ENCODE results near the gene C6orf47. TPM values are rescaled to one million over a fixed set of nuclear protein-coding genes. Genes with fewer than 3 reads are reported as not detected.

C6orf47 gene
- polyA plus RNA-seq, 1 donor from 2014 or later: 17.2 TPM

GRCh38 chr6:31663126-31663960, 2.8 kb upstream of the C6orf47 start:
- H3K36me3 ChIP-seq (ENCODE audit: insufficient read depth, low read length): no peaks in the 10 kb centered on the region
- H3K79me2 ChIP-seq (replicated peaks; ENCODE audit: insufficient read depth, low read length): peaks cover 50% of the 10 kb centered on the region
- H3K9me2 ChIP-seq (ENCODE audit: insufficient read depth, low read length): no peaks in the 10 kb centered on the region
- no peaks in the 10 kb centered on the region for H4K20me1 ChIP-seq (ENCODE audit: insufficient read depth)
- peak overlapping the region; percentile 88 for H3K4me3 ChIP-seq (ENCODE audit: low read length)
- no peak overlapping the region for H2AFZ ChIP-seq (ENCODE audit: low read depth, low read length)
- H3K27me3 ChIP-seq (ENCODE audit: insufficient read depth, low read depth, low read length): no peaks in the 10 kb centered on the region
- peak overlapping the region; percentile 68 for H3K4me2 ChIP-seq (ENCODE audit: low read length)
- H3K27ac ChIP-seq (ENCODE audit: low read length): no peak overlapping the region
- H3K9me3 ChIP-seq (ENCODE audit: low read length): no peaks in the 10 kb centered on the region
- peak overlapping the region; percentile 81 for H3K9ac ChIP-seq (ENCODE audit: low read length)
- no peaks in the 10 kb centered on the region for H3F3A ChIP-seq (ENCODE audit: insufficient read depth, low read length, poor library complexity, severe bottlenecking)
- TF ChIP-seq RAD21 (conservative IDR thresholded peaks at IDR 0.05) (no peak), REST (IDR thresholded peaks at IDR 0.05; ENCODE audit: borderline replicate concordance) (no peak), POLR2AphosphoS5 (IDR thresholded peaks at IDR 0.05) (no peak), EP300 (conservative IDR thresholded peaks at IDR 0.05; ENCODE audit: poor library complexity, severe bottlenecking) (no peak), EZH2 (IDR thresholded peaks at IDR 0.05; ENCODE audit: borderline replicate concordance, insufficient read depth, low read length, poor library complexity, severe bottlenecking) (no peak)

DNA sequence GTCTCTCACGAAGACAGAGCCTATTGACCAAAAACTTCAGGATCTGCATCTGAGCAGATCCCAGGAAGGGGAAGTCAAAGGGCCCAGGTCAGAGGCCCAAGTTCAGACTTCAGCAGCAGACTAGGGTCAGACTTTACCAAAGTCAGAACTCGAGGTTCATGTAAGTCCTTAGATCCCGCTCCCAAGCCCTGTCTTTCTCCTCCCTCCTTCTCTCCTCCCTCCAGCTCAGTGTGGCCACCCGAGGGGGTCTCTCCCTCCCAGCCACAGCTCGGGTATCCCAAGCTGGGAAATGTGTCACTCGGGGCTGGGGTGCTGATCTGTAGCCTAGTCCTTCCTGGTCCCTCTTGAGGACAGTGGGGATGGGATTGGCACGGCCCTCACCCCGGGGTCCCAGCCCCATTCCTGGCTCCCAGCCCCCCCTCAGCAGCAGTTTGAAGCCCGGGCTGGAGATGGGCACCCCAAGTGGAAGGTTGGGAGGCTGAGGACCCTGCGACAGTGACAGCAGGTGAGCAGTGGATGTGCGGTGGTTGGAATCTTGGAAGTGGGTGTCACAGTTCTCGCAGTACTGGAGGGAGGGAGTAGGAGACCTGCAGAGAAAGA, 1.6 kb upstream of the C6orf47 start:
- Histone ChIP-seq H3K27me3 (ENCODE audit: insufficient read depth, low read depth, low read length) (no peaks in the 10 kb centered on the region), H3K9ac (ENCODE audit: low read length) (no peak overlapping the region), H3K36me3 (ENCODE audit: insufficient read depth, low read length) (no peaks in the 10 kb centered on the region), H3F3A (ENCODE audit: insufficient read depth, low read length, poor library complexity, severe bottlenecking) (no peaks in the 10 kb centered on the region), H3K79me2 (replicated peaks; ENCODE audit: insufficient read depth, low read length) (peaks cover 50% of the 10 kb centered on the region), H2AFZ (ENCODE audit: low read depth, low read length) (no peak overlapping the region), H3K4me3 (ENCODE audit: low read length) (no peak overlapping the region), H3K9me3 (ENCODE audit: low read length) (no peaks in the 10 kb centered on the region), H4K20me1 (ENCODE audit: insufficient read depth) (no peaks in the 10 kb centered on the region), H3K4me2 (ENCODE audit: low read length) (no peak overlapping the region), H3K9me2 (ENCODE audit: insufficient read depth, low read length) (no peaks in the 10 kb centered on the region), H3K27ac (ENCODE audit: low read length) (no peak overlapping the region)
- TF ChIP-seq RAD21 (conservative IDR thresholded peaks at IDR 0.05): no peak
- no peak for TF ChIP-seq EZH2 (IDR thresholded peaks at IDR 0.05; ENCODE audit: borderline replicate concordance, insufficient read depth, low read length, poor library complexity, severe bottlenecking)
- TF ChIP-seq POLR2AphosphoS5 (IDR thresholded peaks at IDR 0.05): no peak
- TF ChIP-seq REST (IDR thresholded peaks at IDR 0.05; ENCODE audit: borderline replicate concordance): no peak

All from neural cell (in vitro differentiated cells).